ENCODE results near the gene SCYGR2.

DNA sequence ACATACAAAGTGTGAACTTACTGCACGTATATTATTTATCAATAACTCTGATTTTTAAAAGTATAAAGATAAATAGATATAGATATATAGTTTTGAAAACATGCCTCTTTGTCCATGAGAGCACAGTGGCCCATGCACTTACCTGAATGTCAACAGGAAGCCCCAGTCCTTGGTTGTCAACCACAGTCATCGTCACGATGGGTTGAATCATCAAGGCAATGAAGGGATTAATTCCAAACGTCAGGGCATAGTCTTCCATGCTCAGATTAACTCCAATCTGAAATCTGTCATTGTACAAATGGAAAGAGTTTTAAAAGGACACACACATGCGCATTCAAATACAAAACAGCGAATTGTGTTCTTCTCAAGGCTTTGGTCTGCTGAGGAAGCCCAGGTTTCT lies 34.1 kb downstream of the SCYGR2 start:
- TF ChIP-seq, protein P1, sequence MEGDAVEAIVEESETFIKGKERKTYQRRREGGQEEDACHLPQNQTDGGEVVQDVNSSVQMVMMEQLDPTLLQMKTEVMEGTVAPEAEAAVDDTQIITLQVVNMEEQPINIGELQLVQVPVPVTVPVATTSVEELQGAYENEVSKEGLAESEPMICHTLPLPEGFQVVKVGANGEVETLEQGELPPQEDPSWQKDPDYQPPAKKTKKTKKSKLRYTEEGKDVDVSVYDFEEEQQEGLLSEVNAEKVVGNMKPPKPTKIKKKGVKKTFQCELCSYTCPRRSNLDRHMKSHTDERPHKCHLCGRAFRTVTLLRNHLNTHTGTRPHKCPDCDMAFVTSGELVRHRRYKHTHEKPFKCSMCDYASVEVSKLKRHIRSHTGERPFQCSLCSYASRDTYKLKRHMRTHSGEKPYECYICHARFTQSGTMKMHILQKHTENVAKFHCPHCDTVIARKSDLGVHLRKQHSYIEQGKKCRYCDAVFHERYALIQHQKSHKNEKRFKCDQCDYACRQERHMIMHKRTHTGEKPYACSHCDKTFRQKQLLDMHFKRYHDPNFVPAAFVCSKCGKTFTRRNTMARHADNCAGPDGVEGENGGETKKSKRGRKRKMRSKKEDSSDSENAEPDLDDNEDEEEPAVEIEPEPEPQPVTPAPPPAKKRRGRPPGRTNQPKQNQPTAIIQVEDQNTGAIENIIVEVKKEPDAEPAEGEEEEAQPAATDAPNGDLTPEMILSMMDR (tag by site-specific recombination; IDR thresholded peaks at IDR 0.05) = no peak
- TF ChIP-seq, protein P2, sequence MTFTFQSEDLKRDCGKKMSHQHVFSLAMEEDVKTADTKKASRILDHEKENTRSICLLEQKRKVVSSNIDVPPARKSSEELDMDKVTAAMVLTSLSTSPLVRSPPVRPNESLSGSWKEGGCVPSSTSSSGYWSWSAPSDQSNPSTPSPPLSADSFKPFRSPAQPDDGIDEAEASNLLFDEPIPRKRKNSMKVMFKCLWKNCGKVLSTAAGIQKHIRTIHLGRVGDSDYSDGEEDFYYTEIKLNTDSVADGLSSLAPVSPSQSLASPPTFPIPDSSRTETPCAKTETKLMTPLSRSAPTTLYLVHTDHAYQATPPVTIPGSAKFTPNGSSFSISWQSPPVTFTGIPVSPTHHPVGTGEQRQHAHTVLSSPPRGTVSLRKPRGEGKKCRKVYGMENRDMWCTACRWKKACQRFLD (tag by site-specific recombination; IDR thresholded peaks at IDR 0.05) = no peak

Data from HEK293 (cell line).